Left ventricle myocardium inferior (tissue), 1 donor: ENCODE measurements around the gene FAM89A. TPM values are rescaled to one million over a fixed set of nuclear protein-coding genes. Genes with fewer than 3 reads are reported as not detected.
A peak's percentile ranks its signal among the peaks of the same experiment; 100 is the strongest.

ENCODE experiments used
- DNase-seq: peaks from one replicate; pipeline ENCODE4 v3.0.0-alpha.2; 2020
- H3K27ac ChIP-seq: fragments of 200-600 bp; replicated peaks from 2 replicates; pipeline ENCODE4 v1.8.0; 2021
- H3K27me3 ChIP-seq: fragments of 200-600 bp; 2 replicates; pipeline ENCODE4 v1.8.0; 2021; ENCODE audit warnings: low read depth
- H3K36me3 ChIP-seq: fragments of 200-600 bp; 2 replicates; pipeline ENCODE4 v1.8.0; 2021
- H3K4me1 ChIP-seq: fragments of 200-600 bp; 2 replicates; pipeline ENCODE4 v1.8.0; 2021
- H3K4me3 ChIP-seq: fragments of 200-600 bp; 2 replicates; pipeline ENCODE4 v1.8.0; 2021; ENCODE audit warnings: mild to moderate bottlenecking, moderate library complexity
- H3K9me3 ChIP-seq: fragments of 200-600 bp; replicated peaks from 2 replicates; pipeline ENCODE4 v1.8.0; 2021
- CTCF ChIP-seq: fragments of 200-600 bp; IDR thresholded peaks from 2 replicates; pipeline ENCODE4 v1.8.0; 2021; ENCODE audit warnings: antibody characterized with exemption, mild to moderate bottlenecking, borderline replicate concordance
- intact Hi-C: fragments of 100-400 bp; cut with micrococcal nuclease; formaldehyde crosslinking; loops from one replicate; pipeline ENCODE4 v1.11.0; 2022
- total RNA-seq: library from RNA; stranded (reverse); fragmentation: NEBNext Ultra II Directional; extraction: Animal tissue kit (Norgen Biotek cat#: 25700); gene quantifications from one replicate; pipeline ENCODE4 v1.2.1, GENCODE V29; 2021
- donor health status: DM: no; HTN: yes; CAD: no; lungs with severe emphysema.

Gene FAM89A
- total RNA-seq, 1 donor from 2014 or later: 6.5 TPM

GRCh38 chr1:231075497-231075896 lies 35.4 kb upstream of the FAM89A start:
- Histone ChIP-seq H3K4me3 (no peak overlapping the region), H3K27ac (no peak overlapping the region), H3K9me3 (no peaks in the 10 kb centered on the region), H3K36me3 (no peaks in the 10 kb centered on the region), H3K27me3 (no peaks in the 10 kb centered on the region), H3K4me1 (peaks cover 26% of the 10 kb centered on the region)
- TF ChIP-seq CTCF: no peak
- no peak for DNase-seq
- intact Hi-C loops: no loop called here

DNA sequence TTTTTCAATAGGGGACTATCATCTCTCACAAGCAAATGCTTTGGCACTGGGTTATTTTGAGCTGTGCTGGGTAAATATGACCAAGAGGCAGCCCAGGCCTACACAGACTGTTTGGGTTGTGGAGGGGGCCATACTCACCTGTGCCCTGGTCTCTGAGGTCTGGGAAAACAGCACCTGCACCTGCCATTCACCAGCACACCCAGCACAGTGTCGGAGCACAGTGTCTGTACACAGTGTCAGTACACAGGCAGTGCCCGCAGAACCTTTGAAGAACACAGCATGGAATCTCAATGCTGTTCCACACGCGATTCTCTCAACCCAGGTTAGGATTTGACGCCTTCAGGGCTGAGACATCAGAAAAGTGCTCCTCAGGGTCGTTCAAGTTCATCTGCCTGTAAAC lies 35.0 kb upstream of the FAM89A start:
- no peak for TF ChIP-seq CTCF
- DNase-seq: no peak
- Histone ChIP-seq H3K4me1 (peaks cover 26% of the 10 kb centered on the region), H3K4me3 (no peak overlapping the region), H3K9me3 (no peaks in the 10 kb centered on the region), H3K27ac (no peak overlapping the region), H3K36me3 (no peaks in the 10 kb centered on the region), H3K27me3 (no peaks in the 10 kb centered on the region)
- intact Hi-C loops: no loop called here

DNA sequence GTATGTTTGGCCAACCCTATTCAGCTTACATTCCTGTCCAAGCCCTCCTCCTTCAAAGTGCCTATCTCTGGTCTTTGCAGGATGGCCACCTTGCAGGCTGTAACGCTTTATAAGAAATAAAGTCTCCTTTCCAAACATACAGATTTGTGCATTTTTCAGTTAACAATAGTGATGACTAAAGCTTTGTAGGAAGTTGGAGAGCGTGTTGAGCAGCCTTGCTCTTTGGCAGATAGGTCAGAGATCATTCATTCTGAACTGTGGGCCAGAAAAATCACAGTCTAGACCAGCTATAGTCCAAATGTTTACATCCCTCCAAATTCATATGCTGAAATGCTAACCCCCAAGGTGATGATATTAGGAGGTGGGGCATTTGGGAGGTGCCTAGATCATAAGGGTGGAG lies 34.0 kb upstream of the FAM89A start:
- DNase-seq: no peak
- no peak overlapping the region for H3K4me3 ChIP-seq
- H3K9me3 ChIP-seq: no peaks in the 10 kb centered on the region
- H3K4me1 ChIP-seq: peaks cover 26% of the 10 kb centered on the region
- TF ChIP-seq CTCF: no peak
- intact Hi-C loops: no loop called here
- no peaks in the 10 kb centered on the region for H3K36me3 ChIP-seq
- peaks cover 6% of the 10 kb centered on the region for H3K27me3 ChIP-seq
- H3K27ac ChIP-seq: no peak overlapping the region

DNA sequence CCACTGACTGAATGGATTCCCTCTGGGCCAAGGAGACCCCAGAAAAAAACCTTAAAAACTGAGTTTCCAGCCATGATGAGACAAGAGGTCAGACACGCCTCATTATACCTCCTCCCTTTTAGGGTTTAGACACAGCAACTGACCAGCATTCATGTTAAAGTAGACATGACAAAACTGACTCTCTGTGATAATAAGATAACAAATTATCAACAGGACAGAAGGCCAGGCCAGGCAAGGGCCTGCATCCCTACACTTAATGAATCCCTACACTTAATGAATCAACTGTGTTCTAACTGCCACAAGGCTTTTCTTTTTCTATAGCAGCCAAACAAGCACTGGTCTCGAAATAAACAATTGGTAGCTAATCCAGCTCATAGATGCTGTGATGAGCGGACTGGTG lies 33.3 kb upstream of the FAM89A start:
- peaks cover 13% of the 10 kb centered on the region for H3K27me3 ChIP-seq
- H3K4me1 ChIP-seq: peaks cover 26% of the 10 kb centered on the region
- intact Hi-C loops: no loop called here
- TF ChIP-seq CTCF: no peak
- no peaks in the 10 kb centered on the region for H3K9me3 ChIP-seq
- peak overlapping the region; percentile 64 for H3K27ac ChIP-seq
- no peak for DNase-seq
- H3K4me3 ChIP-seq: no peak overlapping the region
- H3K36me3 ChIP-seq: no peaks in the 10 kb centered on the region

GRCh38 chr1:231072502-231073094 lies 32.5 kb upstream of the FAM89A start:
- Histone ChIP-seq H3K4me3 (no peak overlapping the region), H3K27ac (peak overlapping the region; percentile 64), H3K9me3 (no peaks in the 10 kb centered on the region), H3K36me3 (no peaks in the 10 kb centered on the region), H3K4me1 (peaks cover 26% of the 10 kb centered on the region), H3K27me3 (peaks cover 14% of the 10 kb centered on the region)
- TF ChIP-seq CTCF: no peak
- intact Hi-C loops: no loop called here
- no peak for DNase-seq
